ENCODE results near the gene COX6B1.

- TF ChIP-seq ZNF274 (IDR thresholded peaks at IDR 0.05; ENCODE audit: low read depth, low read length) (no peak), YY1 (IDR thresholded peaks at IDR 0.05; ENCODE audit: insufficient read depth, insufficient read length) (no peak)
These were observed 5.8 kb upstream of the COX6B1 start for GRCh38 chr19:35642312-35642711.
